Ovary (tissue), 9 donors: ENCODE data around the gene CALML5. TPM values are rescaled to one million over a fixed set of nuclear protein-coding genes. Genes with fewer than 3 reads are reported as not detected.

Experiments
- DNase-seq, 5 donors: peaks; one replicate each; pipeline ENCODE4 v3.0.0-alpha.2; 2019 to 2020
- H3K27ac ChIP-seq, 2 donors: fragments of 200-600 bp; one replicate each; pipeline versions ENCODE4 v1.5.1 to v1.8.0; 2019 to 2022
- H3K27me3 ChIP-seq: fragments of 200-600 bp; one replicate; pipeline ENCODE4 v1.8.0; 2022
- H3K36me3 ChIP-seq: fragments of 200-600 bp; sonication (generic); one replicate; pipeline ENCODE4 v1.5.1; 2019
- H3K4me1 ChIP-seq: one replicate; pipeline ENCODE4 v1.8.1; 2013; ENCODE audit warnings: mild to moderate bottlenecking, moderate library complexity; ENCODE audit not compliant: insufficient read depth
- H3K4me3 ChIP-seq: fragments of 200-600 bp; sonication (generic); one replicate; pipeline ENCODE4 v1.5.1; 2017
- H3K9me3 ChIP-seq, 2 donors: fragments of 200-600 bp in 1 of 2; sonication (generic) in 1 of 2; one replicate each; pipeline versions ENCODE4 v1.5.1 to v1.8.1; 2013 to 2019; ENCODE audit warnings: mild to moderate bottlenecking in 1 of 2, moderate library complexity in 1 of 2
- CTCF ChIP-seq, 3 donors: fragments of 450-650 bp in 2 of 3; fragments of 200-600 bp in 1 of 3; IDR thresholded peaks; one replicate each; pipeline versions ENCODE4 v1.5.1 to v1.8.0; 2016 to 2022; ENCODE audit warnings: antibody characterized with exemption in 3 of 3, mild to moderate bottlenecking in 1 of 3
- EP300 ChIP-seq: sonication (generic); formaldehyde crosslinking; IDR thresholded peaks from one replicate; pipeline ENCODE4 v1.6.1; 2017; ENCODE audit warnings: antibody characterized with exemption
- POLR2A ChIP-seq: fragments of 450-650 bp; IDR thresholded peaks from one replicate; pipeline ENCODE4 v1.6.1; 2017; ENCODE audit warnings: antibody characterized with exemption, mild to moderate bottlenecking, moderate library complexity
- WGBS, 3 donors: extraction: QIAGEN DNeasy Blood & Tissue Kit in 1 of 3; methylation state at CpG; one replicate each; pipeline versions ENCODE4 v1.1.5 to v1.1.7; 2013 to 2017; 5-methylcytosine and 5-hydroxymethylcytosine counted together
- intact Hi-C, 4 donors: fragments of 100-400 bp; cut with DNase I; formaldehyde crosslinking; loops; one replicate each; pipeline versions ENCODE4 v1.11.0 to v1.15.1; 2022 to 2023
- polyA plus RNA-seq, 2 donors: library from polyadenylated mRNA; stranded (reverse); fragments of 200-250 nt in 1 of 2; fragments of 350-450 nt in 1 of 2; fragmentation: Illumina TruSeq in 1 of 2; extraction: RNeasy Lipid Tissue Mini Kit (QIAGEN cat#74804) in 1 of 2; gene quantifications; one replicate each; pipeline ENCODE4 v1.2.3, GENCODE V29; 2013 to 2014
- total RNA-seq, 7 donors: library from RNA; depleted of rRNA in 2 of 7; stranded (reverse); fragments of >200 nt in 2 of 7; fragmentation: NEBNext Ultra II Directional in 3 of 7; extraction: Animal tissue kit (Norgen Biotek cat#: 25700) in 3 of 7; gene quantifications; one replicate each; pipeline versions ENCODE4 v1.1.0 to v1.2.4, GENCODE V29; 2016 to 2023
- donor health status: DM: no; HTN: no; CAD: no; lungs with moderate emphysema.
- donor health status: DM: no; HTN: no; CAD: no.
- donor health status: Bipolar disorder and iron deficiency.
- donor health status: DM: yes; HTN: yes; CAD: no.
- donor health status: DM: no; HTN: no; CAD: no.
- donor health status: DM: yes; HTN: yes; CAD: no.

Gene CALML5
- total and polyA plus RNA-seq, 9 donors, result 1.7 TPM; not detected in 8

- Histone ChIP-seq H3K27me3 (no peaks in the 10 kb centered on the region), H3K36me3 (no peaks in the 10 kb centered on the region), H3K9me3 (peaks cover 0 to 6% of the 10 kb centered on the region in 2 donors), H3K27ac (no peak overlapping the region), H3K4me3 (no peak overlapping the region), H3K4me1 (peaks cover 4% of the 10 kb centered on the region)
- TF ChIP-seq CTCF (IDR thresholded peaks at IDR 0.05) (no peak), POLR2A (no peak), EP300 (no peak)
- intact Hi-C loops, result no loop called here
- WGBS, 3 donors, result 41 to 63% (median 59%) methylated on average over 18 of the region's 18 CpGs
- peak in 2 of 5 donors; percentile 32 to 64 for DNase-seq
Measured at GRCh38 chr10:5466451-5467206, 32.7 kb downstream of the CALML5 start.

GRCh38 chr10:5465976-5466450 is 33.4 kb downstream of the CALML5 start:
- 74 to 80% (median 78%) methylated on average over 11 to 12 of the region's 12 CpGs for WGBS, 3 donors
- DNase-seq, result no peak
- intact Hi-C loops, result no loop called here
- no peaks in the 10 kb centered on the region for H3K27me3 ChIP-seq
- no peak overlapping the region for H3K27ac ChIP-seq
- no peak overlapping the region for H3K4me3 ChIP-seq
- TF ChIP-seq POLR2A, result no peak
- TF ChIP-seq CTCF (IDR thresholded peaks at IDR 0.05), result no peak
- peaks cover 4% of the 10 kb centered on the region for H3K4me1 ChIP-seq
- H3K36me3 ChIP-seq, result no peaks in the 10 kb centered on the region
- H3K9me3 ChIP-seq, result peaks cover 0 to 6% of the 10 kb centered on the region in 2 donors

- TF ChIP-seq POLR2A, result no peak
- no peak for TF ChIP-seq CTCF (IDR thresholded peaks at IDR 0.05)
- no peak for TF ChIP-seq EP300
- intact Hi-C loops, result loop anchor here in 1 of 4 donors (5.0 kb wide), 1 partner anchor 153 kb away; no protein-coding TSS in a partner anchor
- Histone ChIP-seq H3K9me3 (peaks cover 0 to 6% of the 10 kb centered on the region in 2 donors), H3K4me3 (no peak overlapping the region), H3K27me3 (no peaks in the 10 kb centered on the region), H3K27ac (no peak overlapping the region), H3K4me1 (peaks cover 4% of the 10 kb centered on the region), H3K36me3 (no peaks in the 10 kb centered on the region)
- WGBS, 3 donors, result 47 to 55% (median 54%) methylated on average over 5 of the region's 5 CpGs
- DNase-seq, result no peak
Measured at GRCh38 chr10:5464546-5464945, 34.8 kb downstream of the CALML5 start.

- DNase-seq, result no peak
- Histone ChIP-seq H3K36me3 (no peaks in the 10 kb centered on the region), H3K4me3 (no peak overlapping the region), H3K4me1 (peaks cover 4% of the 10 kb centered on the region), H3K9me3 (no peaks in the 10 kb centered on the region), H3K27ac (peak overlapping the region in 1 of 2 donors; percentile 52), H3K27me3 (no peaks in the 10 kb centered on the region)
- no peak for TF ChIP-seq EP300
- TF ChIP-seq POLR2A, result no peak
- TF ChIP-seq CTCF (IDR thresholded peaks at IDR 0.05), result no peak
- WGBS, 3 donors, result 74 to 86% (median 80%) methylated on average over 6 to 7 of the region's 7 CpGs
- intact Hi-C loops, result loop anchor here in 1 of 4 donors (5.0 kb wide), 1 partner anchor 154 kb away; no protein-coding TSS in a partner anchor
Measured at GRCh38 chr10:5462841-5463293, 36.5 kb downstream of the CALML5 start.
